ENCODE data around the gene IFT74.

DNA sequence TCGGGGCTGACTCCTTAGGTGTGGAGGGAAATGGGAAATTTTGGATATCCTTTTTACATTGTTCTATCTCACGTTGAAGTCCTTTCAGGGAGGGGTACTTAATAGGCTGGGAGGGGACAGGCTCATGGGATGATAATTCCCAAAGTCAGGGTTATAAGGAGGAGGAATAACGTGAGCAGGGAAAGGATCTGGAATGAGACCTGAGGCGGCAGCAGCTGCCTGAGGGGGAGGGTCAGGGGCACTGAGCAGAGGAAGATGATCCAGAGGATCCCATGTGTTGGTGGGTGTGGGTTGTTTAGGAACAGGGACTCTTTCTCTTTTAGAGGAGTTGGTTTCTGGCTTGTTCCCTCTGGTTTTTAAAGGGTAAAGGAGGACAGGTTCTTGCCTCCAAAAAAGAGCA lies 18.7 kb downstream of the IFT74 start:
- TF ChIP-seq, protein P1, sequence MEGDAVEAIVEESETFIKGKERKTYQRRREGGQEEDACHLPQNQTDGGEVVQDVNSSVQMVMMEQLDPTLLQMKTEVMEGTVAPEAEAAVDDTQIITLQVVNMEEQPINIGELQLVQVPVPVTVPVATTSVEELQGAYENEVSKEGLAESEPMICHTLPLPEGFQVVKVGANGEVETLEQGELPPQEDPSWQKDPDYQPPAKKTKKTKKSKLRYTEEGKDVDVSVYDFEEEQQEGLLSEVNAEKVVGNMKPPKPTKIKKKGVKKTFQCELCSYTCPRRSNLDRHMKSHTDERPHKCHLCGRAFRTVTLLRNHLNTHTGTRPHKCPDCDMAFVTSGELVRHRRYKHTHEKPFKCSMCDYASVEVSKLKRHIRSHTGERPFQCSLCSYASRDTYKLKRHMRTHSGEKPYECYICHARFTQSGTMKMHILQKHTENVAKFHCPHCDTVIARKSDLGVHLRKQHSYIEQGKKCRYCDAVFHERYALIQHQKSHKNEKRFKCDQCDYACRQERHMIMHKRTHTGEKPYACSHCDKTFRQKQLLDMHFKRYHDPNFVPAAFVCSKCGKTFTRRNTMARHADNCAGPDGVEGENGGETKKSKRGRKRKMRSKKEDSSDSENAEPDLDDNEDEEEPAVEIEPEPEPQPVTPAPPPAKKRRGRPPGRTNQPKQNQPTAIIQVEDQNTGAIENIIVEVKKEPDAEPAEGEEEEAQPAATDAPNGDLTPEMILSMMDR (IDR thresholded peaks at IDR 0.05 in 8 of 11, conservative IDR thresholded peaks at IDR 0.05 in 3 of 11): no peak
- TF ChIP-seq POLR2A (IDR thresholded peaks at IDR 0.05): no peak
- no peak for TF ChIP-seq POLR2AphosphoS5 (IDR thresholded peaks at IDR 0.05)

All from spleen (tissue), 7 donors.